ENCODE data around the gene F12.

DNA sequence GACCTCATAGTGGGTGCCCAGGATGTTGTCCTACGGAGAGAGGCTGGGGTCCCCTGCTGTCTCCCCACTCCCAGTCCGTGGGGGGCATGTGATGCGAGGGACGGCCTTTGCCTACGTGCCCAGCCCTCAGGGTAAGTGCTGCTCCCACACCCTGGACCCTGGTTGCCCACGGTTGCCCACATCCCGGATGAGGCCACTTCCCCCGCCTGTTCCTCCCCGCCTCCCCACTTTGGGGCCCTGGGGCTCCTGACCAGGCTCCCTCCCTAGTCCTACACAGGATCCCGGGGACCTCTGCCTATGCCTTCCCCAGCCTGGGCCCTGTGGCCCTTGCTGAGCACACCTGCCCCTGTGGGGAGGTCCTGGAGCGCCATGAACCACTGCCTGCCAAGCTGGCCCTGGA is 23.6 kb downstream of the F12 start:
- TF ChIP-seq, protein P1, sequence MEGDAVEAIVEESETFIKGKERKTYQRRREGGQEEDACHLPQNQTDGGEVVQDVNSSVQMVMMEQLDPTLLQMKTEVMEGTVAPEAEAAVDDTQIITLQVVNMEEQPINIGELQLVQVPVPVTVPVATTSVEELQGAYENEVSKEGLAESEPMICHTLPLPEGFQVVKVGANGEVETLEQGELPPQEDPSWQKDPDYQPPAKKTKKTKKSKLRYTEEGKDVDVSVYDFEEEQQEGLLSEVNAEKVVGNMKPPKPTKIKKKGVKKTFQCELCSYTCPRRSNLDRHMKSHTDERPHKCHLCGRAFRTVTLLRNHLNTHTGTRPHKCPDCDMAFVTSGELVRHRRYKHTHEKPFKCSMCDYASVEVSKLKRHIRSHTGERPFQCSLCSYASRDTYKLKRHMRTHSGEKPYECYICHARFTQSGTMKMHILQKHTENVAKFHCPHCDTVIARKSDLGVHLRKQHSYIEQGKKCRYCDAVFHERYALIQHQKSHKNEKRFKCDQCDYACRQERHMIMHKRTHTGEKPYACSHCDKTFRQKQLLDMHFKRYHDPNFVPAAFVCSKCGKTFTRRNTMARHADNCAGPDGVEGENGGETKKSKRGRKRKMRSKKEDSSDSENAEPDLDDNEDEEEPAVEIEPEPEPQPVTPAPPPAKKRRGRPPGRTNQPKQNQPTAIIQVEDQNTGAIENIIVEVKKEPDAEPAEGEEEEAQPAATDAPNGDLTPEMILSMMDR (IDR thresholded peaks at IDR 0.05; ENCODE audit: low read length): no peak
- TF ChIP-seq EZH2 (IDR thresholded peaks at IDR 0.05; ENCODE audit: borderline replicate concordance, low read length): no peak

Measured in OCI-LY1 (cell line).